GM18867 (cell line): ENCODE results near the gene RAB3IP.
"Not testable (repeated sequence)": the region's sequence is repeated elsewhere in the genome, so short reads cannot be mapped to it uniquely, and the experiment has no call there.

ENCODE experiments used
- ATAC-seq: cut with Tn5 transposase; IDR thresholded peaks from one replicate; pipeline ENCODE4 v1.9.1; 2021; ENCODE audit warnings: mild to moderate bottlenecking, moderate library complexity; ENCODE audit not compliant: unreplicated experiment

Gene RAB3IP

DNA sequence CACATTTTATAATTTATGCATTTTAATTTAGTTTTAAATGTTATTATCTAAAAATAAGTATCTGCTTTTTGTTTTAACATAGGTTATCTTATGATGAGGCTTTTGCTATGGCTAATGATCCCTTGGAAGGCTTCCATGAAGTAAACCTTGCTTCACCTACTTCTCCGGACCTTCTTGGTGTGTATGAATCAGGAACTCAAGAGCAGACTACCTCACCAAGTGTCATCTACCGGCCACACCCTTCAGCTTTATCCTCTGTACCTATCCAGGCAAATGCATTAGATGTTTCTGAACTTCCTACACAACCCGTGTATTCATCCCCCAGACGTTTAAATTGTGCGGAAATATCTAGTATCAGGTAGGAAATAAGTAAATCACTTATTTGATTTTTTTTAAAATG is 16.6 kb downstream of the RAB3IP start:
- no peak for ATAC-seq

DNA sequence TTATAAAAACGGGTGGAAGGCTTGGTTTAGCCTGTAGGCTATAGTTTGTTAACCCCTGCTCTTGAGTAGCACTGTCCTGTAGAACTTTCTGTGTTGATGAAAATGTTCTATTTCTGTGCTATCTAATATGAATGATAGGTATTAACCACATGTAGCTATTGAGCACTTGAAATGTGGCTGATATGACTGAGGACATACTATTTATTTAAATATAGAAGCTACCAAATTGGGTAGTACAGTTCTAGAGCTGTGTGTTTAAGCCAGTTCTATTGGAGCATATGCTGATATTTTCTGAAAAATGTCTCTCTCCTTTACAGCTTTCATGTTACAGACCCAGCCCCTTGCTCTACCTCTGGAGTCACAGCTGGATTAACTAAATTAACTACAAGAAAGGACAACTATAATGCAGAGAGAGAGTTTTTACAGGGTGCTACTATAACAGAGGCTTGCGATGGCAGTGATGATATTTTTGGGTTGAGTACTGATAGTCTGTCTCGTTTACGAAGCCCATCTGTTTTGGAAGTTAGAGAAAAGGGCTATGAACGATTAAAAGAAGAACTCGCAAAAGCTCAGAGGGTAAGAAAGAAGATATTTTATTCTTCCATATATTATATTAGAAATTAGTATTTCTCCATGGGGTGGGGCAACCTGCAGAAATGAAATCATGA is 17.6 kb downstream of the RAB3IP start:
- no peak for ATAC-seq

DNA sequence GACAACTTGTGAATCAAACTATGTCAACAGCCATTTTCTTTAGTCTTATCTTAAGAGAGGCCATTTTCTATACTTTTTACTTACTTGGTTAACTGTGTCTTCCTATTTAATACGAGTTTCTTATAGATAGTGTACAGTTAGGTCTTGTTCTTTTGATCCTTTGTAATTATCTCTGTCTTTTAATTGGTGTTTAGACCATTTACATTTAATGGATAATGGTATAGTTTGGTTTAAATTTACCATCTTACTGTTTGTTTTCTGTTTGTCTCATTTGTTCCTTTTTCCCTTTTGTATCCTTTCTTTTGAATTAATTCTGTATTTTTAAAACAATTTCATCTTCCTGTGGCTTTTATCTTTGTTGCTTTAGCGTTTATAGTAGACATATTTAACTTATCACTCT is 19.4 kb downstream of the RAB3IP start:
- ATAC-seq, result no peak

DNA sequence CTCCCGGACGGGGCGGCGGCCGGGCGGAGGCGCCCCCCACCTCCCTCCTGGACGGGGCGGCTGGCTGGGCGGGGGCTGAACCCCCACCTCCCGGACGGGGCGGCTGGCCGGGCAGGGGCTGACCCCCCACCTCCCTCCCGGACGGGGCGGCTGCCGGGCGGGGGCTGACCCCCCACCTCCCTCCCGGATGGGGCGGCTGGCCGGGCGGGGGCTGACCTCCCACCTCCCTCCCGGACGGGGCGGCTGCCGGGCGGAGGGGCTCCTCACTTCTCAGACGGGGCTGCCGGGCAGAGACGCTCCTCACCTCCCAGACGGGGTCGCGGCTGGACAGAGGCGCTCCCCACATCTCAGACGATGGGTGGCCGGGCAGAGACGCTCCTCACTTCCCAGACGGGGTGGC is 20.9 kb downstream of the RAB3IP start:
- not testable (repeated sequence) for ATAC-seq

DNA sequence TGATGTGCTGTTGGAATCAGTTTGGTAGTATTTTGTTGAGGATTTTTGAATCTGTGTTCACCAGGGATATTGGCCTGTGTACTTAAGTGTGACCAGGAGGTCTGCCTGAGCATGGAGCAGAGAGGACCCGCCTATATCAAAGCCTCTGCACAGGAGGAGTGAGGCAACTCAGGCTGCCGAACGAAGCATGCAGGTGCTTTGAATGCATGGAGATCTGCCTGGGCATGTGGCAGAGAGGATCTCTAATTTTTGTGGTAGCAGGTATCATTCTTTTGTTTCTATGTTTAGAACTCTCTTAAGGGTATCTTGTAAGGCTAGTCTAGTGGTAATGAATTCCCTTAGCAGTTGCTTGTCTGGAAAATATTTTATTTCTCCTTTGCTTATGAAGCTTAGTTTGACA is 26.9 kb downstream of the RAB3IP start:
- no peak for ATAC-seq

DNA sequence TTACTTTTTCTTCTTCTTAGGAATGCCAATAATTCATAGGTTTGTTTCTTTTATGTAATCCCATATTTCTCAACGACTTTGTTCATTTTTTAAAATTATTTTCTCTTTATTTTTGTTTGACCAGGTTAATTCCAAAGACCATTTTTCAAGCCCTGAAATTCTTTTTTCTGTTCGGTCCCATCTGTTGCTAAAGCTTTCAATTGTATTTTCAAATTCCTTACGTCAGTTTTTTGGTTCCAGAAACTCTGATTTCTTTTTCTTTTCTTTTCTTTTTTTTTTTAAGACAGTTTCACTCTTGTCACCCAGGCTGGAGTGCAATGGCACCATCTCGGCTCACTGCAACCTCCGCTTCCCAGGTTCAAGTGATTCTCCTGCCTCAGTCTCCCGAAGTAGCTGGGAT is 27.6 kb downstream of the RAB3IP start:
- ATAC-seq, result no peak

DNA sequence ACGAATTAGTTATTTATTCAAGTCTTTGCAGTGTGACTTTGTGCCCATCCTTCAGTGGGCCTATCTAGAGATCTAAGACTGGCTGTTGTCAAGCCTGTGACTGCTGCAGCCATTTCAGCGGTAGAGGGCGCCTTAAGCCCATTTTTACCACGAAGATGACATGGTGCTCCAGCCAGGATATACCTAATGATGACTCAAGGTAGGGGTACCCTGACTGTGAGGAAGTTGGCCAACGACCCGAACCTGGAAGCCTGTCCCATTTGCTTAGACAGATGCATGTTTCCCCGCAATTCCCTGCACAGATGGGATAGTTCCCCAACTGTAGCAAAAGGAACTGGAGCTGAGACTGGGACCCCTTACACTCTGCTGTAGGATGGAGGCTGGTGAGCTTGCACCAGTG is 41.3 kb downstream of the RAB3IP start:
- ATAC-seq, result peak; percentile 36

DNA sequence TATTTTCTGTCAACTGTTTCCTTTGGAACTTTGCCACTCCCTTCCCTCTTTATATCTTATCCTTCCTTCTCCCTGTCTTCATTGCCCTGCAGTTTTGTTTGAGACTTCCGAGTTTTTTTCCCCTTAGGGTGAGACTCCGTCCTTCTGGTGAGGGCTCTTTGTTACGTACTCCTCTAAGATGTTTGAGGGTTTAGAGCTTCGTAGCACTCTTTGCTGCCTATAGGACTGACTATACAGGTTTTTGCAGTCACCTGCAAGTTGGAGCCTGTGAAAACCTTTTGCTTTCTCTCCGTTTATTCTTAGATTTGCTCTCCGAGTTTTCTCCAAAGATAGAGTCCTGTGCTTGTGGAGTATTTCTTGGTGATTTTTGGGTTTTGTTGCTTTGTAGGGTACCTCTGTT is 44.7 kb downstream of the RAB3IP start:
- no peak for ATAC-seq

DNA sequence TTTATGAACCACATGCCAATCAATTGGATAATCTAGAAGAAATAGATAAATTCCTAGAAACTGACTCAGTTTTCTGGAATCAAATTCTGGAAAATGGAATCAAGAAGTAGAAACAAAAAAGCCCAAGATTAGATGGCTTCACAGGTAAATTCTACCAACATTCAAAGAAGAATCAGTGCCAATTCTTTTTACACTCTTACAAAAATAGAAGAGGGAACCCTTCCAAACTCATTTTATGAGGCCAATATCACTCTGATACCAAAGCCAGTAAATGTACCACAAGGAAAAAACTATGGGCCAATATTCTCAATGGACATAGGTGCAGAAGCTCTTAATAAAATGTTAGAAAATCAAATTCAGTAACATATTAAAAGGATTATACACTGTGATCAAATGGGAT is 50.7 kb downstream of the RAB3IP start:
- ATAC-seq, result no peak

DNA sequence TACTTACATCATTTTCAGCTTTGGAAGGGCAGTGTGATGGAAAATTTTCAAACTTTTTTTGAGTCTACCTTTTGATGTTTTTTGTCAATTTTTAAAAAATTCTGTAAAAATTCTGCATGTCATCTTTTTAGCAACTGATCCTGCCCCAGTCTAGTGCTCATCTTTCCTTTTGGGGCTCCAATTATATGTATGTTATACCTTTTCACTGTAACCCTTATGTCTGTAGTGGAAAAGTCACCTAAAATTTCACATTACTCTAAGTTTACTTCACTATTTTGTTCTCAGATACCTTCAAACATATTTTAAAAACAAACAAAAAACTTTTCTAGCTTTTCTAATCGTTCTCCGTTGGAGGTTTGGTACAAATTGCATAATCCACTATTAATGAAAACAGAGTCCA is 53.9 kb downstream of the RAB3IP start:
- no peak for ATAC-seq

DNA sequence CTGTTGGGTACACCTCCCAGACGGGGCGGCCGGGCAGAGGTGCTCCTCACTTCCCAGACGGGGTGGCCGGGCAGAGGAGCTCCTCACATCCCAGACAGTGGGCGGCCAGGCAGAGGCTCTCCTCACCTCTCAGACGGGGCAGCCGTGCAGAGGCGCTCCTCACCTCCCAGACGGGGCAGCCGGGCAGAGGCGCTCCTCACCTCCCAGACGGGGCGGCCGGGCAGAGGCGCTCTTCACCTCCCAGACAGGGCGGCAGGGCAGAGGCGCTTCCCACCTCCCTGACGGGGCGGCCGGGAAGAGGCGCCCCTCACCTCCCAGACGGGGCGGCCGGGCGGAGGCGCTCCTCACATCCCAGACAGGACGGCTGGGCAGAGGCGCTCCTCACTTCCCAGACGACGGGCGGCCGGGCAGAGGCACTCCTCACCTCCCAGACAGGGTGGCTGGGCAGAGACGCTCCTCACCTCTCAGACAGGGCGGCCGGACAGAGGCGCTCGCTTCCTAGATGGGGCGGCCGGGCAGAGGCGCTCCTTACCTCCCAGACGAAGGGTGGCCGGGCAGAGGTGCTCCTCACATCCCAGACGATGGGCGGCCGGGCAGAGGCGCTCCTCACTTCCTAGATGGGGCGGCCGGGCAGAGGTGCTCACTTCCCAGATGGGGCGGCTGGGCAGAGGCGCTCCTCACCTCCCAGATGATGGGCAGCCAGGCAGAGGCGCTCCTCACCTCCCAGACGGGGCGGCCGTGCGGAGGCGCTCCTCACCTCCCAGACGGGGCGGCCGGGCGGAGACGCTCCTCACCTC is 68.6 kb downstream of the RAB3IP start:
- not testable (repeated sequence) for ATAC-seq

DNA sequence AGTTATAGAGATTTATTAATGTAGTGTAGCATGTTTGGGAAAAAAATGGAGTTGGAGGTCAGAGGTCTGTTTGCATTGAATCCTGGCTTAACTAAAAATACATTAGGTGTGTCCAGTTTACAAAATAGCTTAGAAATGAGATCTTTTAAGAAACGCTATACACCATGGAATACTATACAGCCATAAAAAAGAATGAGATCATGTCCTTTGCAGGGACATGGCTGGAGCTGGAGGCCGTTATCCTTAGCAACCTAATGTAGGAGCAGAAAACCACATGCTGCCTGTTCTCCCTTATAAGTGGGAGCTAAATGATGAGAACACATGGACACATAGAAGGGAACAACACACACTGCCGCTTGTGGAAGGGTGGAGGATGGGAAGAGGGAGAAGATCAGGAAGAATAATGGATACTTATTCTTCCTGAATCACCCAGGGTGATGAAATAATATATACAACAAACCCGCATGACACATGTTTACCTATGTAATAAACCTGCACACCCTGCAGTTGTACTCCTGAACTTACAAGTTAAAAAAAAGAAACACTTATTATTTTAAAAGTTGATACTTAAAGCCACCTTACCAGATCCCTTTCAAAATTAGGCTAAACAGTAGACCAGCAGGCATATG is 72.3 kb downstream of the RAB3IP start:
- ATAC-seq, result no peak

DNA sequence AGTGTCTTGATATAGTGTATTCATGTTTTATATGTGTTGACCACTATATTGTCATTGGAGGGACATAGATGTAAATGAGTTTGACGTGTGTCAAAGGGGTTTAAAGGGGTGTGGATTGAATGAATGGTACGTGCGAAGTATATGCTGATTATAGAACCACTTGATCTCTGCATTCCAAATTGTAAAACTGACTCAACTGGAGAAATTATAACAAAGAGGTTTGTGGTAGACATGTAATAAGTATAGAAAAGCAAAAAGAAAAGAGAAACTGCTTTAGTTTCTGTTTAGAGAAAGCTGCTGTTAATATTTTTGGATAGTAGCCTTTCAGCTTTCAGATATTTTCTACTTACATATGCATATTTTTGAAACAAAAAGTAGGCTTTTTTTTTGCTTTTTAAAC is 77.4 kb downstream of the RAB3IP start:
- peak; percentile 88 for ATAC-seq

DNA sequence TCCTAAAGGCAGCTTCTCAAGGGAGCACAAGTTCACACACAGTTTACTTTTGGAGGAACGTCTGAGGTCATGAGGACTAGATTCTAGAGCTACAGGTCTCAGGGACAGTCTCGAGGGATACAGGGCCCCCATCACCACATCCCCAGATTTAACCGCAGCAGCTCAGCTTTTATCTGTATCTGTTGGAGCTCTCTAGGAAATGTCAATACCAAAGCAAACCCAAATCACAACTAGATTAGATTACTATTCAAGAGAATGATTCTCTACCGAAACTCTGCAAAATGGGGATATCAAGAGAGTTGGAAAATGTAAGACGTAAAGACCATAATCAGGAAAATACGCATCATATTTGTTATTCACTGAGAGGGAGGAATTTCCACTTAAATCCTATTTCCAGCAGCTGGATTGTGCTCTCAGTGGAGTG is 82.4 kb downstream of the RAB3IP start:
- ATAC-seq, result no peak

DNA sequence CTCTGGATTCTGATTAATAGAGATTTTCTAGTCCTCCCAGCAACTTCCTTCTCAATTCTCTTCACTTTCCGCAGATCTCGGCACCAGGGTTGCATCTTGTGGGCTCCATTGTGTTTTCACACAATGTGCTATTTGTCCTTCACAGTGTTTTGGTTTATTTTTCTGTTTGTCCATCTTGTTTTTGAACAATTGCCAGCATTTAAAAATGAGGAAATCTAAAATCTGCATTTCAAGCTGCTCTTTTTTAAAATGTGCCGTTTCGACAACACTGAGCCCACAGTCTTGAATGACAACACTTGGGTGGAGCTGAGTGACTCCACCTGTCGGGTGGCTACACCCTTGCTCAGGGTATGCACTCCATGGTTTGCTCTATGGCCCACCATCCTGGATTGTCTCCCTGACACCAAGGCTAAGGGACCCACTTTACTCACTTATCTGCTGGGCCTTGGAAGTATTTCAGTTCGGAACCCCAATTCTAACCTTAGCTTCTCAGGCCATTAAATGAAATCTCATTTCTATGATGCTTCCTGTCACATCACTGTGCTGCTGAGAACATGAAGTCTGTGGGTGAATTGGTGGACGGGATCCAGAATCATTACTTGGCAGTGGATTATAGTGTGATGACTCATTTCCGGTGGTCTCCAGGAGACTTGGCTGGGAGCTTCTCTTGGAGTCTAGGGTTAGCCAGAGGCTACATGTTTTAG is 82.9 kb downstream of the RAB3IP start:
- ATAC-seq, result no peak

DNA sequence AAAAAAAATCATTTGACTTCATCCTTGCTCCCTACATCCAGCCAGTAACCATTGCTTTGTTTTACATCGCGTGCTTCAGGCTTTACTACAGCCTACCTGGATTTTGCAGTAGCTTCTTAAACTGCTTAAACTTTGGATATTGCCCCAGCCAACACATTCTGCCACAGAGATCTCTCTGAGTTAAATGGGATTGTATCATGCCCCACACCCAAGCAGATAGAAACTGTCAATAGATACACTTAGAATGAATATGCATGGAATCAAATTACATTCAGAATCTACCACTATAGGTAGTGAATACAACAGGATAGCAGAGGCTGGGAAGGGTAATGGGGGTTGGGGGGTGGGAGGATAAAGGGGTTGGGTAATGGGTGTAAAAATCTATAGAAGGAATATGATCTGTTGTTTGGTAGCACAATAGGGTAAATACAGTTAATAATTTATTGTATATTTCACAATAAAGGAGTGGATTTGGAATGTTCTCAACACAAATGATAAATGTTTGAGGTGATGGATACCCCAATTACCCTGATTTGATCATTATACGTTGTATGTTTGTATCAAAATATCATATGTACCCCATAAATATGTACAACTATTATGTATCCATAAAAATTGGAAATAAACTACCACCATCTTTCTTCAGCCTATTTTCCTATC is 83.7 kb downstream of the RAB3IP start:
- ATAC-seq, result no peak

DNA sequence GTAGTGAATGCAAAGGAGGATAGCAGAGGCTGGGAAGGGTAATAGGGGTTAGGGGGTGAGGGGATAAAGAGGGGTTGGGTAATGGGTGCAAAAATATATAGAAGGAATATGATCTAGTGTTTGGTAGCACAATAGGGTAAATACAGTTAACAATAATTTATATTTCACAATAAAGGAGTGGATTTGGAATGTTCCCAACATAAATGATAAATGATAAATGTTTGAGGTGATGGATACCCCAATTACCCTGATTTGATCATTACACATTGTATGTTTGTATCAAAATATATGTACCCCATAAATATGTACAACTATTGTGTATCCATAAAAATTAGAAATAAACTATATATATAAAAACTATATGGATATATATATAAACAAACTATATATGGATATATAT is 85.4 kb downstream of the RAB3IP start:
- no peak for ATAC-seq

DNA sequence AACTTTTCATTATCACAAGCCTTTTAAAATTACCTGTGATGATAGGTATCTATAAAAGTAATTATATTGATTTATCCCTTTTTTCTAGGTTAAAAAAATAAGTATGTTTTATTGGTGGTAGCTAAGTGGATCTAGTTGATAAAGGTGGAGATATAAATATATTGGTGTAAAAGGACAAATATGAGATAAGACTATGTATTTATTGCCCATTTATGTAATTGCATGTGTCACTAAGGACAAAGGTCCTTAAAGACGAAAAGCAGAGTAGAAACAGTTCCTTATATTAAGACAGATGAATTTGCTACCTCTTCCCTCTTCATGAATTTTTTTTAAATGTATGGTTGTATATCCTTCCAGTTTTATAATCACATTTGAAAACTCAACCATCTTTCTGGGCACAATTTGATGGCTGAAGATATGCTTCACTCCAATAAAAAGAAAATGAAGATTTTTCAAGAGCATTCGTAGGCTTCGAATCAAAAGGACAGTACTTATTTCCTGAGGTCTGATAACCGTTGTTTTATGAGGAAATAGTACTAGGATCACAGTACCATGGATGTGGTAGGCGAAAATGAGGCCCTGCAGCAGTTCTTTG is 86.4 kb downstream of the RAB3IP start, which contains the start of gene MYRFL:
Gene MYRFL, plus strand, starts transcription at position 262 of the 595 bp plus-strand sequence. Its CDS starts 291 bp downstream, at position 553.
- ATAC-seq, result no peak

DNA sequence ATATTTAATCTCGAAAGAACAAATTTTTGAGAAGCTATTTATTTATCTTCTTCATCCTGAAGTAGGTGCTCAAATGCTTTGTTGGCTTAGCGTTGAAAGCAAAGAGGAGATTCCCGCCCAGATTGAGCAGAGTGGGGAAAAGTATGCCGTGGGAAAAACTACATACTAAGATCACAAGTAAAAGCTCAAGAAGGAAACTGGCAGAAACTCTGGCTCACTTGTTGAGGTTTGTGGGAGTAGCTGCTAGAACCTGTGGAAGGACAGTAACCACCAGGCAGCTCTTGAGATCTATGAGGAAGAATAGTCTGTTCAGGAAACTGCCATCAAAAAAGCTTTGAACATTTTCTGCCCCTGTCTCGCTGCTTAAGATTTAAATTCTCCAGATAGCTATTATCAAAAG is 90.2 kb downstream of the RAB3IP start:
- ATAC-seq, result no peak

DNA sequence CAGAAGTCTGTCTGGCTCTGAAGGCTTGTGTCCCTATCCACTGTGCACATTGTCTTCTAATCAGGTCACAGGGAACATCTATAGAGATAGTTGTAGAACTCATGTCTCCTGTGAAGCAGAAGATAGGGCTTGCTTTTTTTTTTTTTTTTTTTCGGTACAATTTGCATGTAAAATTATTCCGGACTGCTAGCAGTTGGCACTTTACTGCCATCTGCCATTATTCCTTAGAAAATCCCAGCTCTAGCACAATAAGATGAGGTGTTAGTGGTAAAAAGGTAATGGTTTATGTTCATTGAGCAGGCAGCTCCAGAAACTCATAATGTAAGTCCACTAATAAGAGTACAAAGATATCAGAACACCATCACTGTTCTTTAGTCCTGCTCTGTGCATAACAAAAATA is 95.0 kb downstream of the RAB3IP start:
- no peak for ATAC-seq
